ENCODE results near the gene CHN2.

DNA sequence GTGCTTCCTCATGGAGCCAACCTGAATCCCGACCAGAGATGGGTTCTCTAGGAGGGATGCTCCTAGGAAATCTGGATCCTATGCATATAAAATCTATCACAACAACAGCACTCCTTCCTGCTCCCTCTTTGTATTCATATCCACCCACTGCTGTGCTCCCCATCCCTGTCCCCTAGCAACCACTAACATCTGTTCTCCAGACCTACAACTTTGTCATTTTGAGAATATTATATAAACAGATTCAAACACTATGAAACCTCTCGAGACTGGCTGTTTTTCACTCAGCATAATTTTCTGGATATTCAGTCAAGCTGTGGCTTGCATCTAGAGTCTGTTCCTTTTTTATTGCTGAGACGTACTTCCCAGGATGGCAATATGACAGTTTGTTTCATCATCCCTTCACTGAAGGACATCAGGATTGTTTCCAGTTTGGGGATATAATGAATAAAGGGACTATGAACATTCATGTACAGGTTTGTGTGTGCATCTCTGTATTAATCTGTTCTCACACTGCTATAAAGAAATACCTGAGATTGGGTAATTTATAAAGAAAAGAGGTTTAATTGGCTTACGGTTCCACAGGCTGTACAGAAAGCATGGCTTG lies 333.0 kb downstream of the CHN2 start:
- TF ChIP-seq, protein P1, sequence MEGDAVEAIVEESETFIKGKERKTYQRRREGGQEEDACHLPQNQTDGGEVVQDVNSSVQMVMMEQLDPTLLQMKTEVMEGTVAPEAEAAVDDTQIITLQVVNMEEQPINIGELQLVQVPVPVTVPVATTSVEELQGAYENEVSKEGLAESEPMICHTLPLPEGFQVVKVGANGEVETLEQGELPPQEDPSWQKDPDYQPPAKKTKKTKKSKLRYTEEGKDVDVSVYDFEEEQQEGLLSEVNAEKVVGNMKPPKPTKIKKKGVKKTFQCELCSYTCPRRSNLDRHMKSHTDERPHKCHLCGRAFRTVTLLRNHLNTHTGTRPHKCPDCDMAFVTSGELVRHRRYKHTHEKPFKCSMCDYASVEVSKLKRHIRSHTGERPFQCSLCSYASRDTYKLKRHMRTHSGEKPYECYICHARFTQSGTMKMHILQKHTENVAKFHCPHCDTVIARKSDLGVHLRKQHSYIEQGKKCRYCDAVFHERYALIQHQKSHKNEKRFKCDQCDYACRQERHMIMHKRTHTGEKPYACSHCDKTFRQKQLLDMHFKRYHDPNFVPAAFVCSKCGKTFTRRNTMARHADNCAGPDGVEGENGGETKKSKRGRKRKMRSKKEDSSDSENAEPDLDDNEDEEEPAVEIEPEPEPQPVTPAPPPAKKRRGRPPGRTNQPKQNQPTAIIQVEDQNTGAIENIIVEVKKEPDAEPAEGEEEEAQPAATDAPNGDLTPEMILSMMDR (IDR thresholded peaks at IDR 0.05), result no peak
- TF ChIP-seq POLR2A (IDR thresholded peaks at IDR 0.05; ENCODE audit: low read depth) (no peak), EP300 (IDR thresholded peaks at IDR 0.05) (no peak)
